Activated CD8-positive, alpha-beta memory T cell treated with anti-CD3 and anti-CD28 coated beads, Interleukin-2, amount 50 U/mL, for 24 hours (primary cell): Measurements from ENCODE around the gene CYSTM1.

Source experiments
- DNase-seq: peaks from one replicate; pipeline ENCODE4 v3.0.0-alpha.2; 2020; ENCODE audit errors: extremely low read depth

CYSTM1 gene

GRCh38 chr5:140208065-140208464 lies 33.1 kb downstream of the CYSTM1 start:
- DNase-seq: no peak

GRCh38 chr5:140213370-140213983 lies 38.5 kb downstream of the CYSTM1 start:
- DNase-seq: no peak

GRCh38 chr5:140214831-140215230 lies 39.8 kb downstream of the CYSTM1 start:
- DNase-seq: no peak

- no peak for DNase-seq
These were observed 40.3 kb downstream of the CYSTM1 start for GRCh38 chr5:140215276-140215675.

- no peak for DNase-seq
These were observed 41.6 kb downstream of the CYSTM1 start for GRCh38 chr5:140216478-140217074.

GRCh38 chr5:140217299-140218026 lies 42.5 kb downstream of the CYSTM1 start:
- DNase-seq: no peak

GRCh38 chr5:140219068-140219991 lies 44.3 kb downstream of the CYSTM1 start:
- no peak for DNase-seq

GRCh38 chr5:140220032-140220697 lies 45.2 kb downstream of the CYSTM1 start:
- no peak for DNase-seq

GRCh38 chr5:140220698-140221064 lies 45.7 kb downstream of the CYSTM1 start:
- no peak for DNase-seq

GRCh38 chr5:140221697-140222223 lies 46.8 kb downstream of the CYSTM1 start:
- DNase-seq: no peak

GRCh38 chr5:140222416-140222815 lies 47.4 kb downstream of the CYSTM1 start:
- no peak for DNase-seq

GRCh38 chr5:140223567-140223966 lies 48.6 kb downstream of the CYSTM1 start:
- DNase-seq: no peak

- DNase-seq: no peak
These were observed 49.7 kb downstream of the CYSTM1 start for GRCh38 chr5:140224658-140225057.

GRCh38 chr5:140225396-140225795 lies 50.4 kb downstream of the CYSTM1 start:
- no peak for DNase-seq

- no peak for DNase-seq
These were observed 52.1 kb downstream of the CYSTM1 start for GRCh38 chr5:140227046-140227445.

- no peak for DNase-seq
These were observed 53.4 kb downstream of the CYSTM1 start for GRCh38 chr5:140228364-140228837.

GRCh38 chr5:140230373-140230772 lies 55.4 kb downstream of the CYSTM1 start:
- no peak for DNase-seq

- no peak for DNase-seq
These were observed 57.7 kb downstream of the CYSTM1 start for GRCh38 chr5:140232731-140233130.

GRCh38 chr5:140234377-140234989 lies 59.5 kb downstream of the CYSTM1 start:
- DNase-seq: no peak

- no peak for DNase-seq
These were observed 61.0 kb downstream of the CYSTM1 start for GRCh38 chr5:140235791-140236551.
